GM23338 (cell line): Measurements from ENCODE around the gene ZNF524. TPM values are rescaled to one million over a fixed set of nuclear protein-coding genes. Genes with fewer than 3 reads are reported as not detected.

Experiments used
- ATAC-seq: fragments of 200-7000 bp; cut with Tn5 transposase; 3 replicates; pipeline ENCODE4 v1.9.1; 2020
- DNase-seq: peaks from one replicate; pipeline ENCODE4 v3.0.0-alpha.2; 2015; ENCODE audit warnings: low spot score
- H2AFZ ChIP-seq: fragments of 200-600 bp; sonication (generic); 2 replicates; pipeline ENCODE4 v1.8.0; 2016; ENCODE audit warnings: antibody characterized with exemption, mild to moderate bottlenecking, moderate library complexity
- H3F3A ChIP-seq: fragments of 200-600 bp; sonication (generic); replicated peaks from 2 replicates; pipeline ENCODE4 v1.8.0; 2017; ENCODE audit warnings: antibody characterized with exemption, mixed run types, low read depth
- H3K27ac ChIP-seq: fragments of 200-600 bp; sonication (generic); 2 replicates; pipeline ENCODE4 v1.6.1; 2016; ENCODE audit warnings: low read depth
- H3K27me3 ChIP-seq: fragments of 200-600 bp; sonication (generic); 2 replicates; pipeline ENCODE4 v1.8.0; 2016; ENCODE audit warnings: mild to moderate bottlenecking, mixed run types, moderate library complexity; ENCODE audit not compliant: insufficient read depth
- H3K36me3 ChIP-seq: fragments of 200-600 bp; sonication (generic); 2 replicates; pipeline ENCODE4 v1.8.0; 2016; ENCODE audit warnings: mild to moderate bottlenecking; ENCODE audit not compliant: insufficient read depth
- H3K4me1 ChIP-seq: fragments of 200-600 bp; sonication (generic); 2 replicates; pipeline ENCODE4 v1.8.0; 2016; ENCODE audit warnings: mild to moderate bottlenecking, moderate library complexity; ENCODE audit not compliant: insufficient read depth
- H3K4me2 ChIP-seq: fragments of 200-600 bp; sonication (generic); 2 replicates; pipeline ENCODE4 v1.7.1; 2017; ENCODE audit warnings: mixed run types
- H3K4me3 ChIP-seq: fragments of 200-600 bp; sonication (generic); 2 replicates; pipeline ENCODE4 v1.6.1; 2016; ENCODE audit warnings: mixed run types
- H3K79me2 ChIP-seq: fragments of 200-600 bp; sonication (generic); replicated peaks from 2 replicates; pipeline ENCODE4 v1.8.0; 2017; ENCODE audit warnings: mild to moderate bottlenecking; ENCODE audit not compliant: insufficient read depth
- H3K9me2 ChIP-seq: fragments of 200-600 bp; sonication (generic); 2 replicates; pipeline ENCODE4 v1.8.0; 2017; ENCODE audit not compliant: insufficient read depth
- H4K20me1 ChIP-seq: fragments of 200-600 bp; sonication (generic); replicated peaks from 2 replicates; pipeline ENCODE4 v1.8.0; 2017; ENCODE audit warnings: mild to moderate bottlenecking; ENCODE audit not compliant: insufficient read depth
- H3K27ac Mint-ChIP-seq: 2 replicates; pipeline ENCODE4 v1.8.0; 2020; ENCODE audit warnings: inconsistent platforms, mild to moderate bottlenecking, moderate library complexity, mixed read lengths
- H3K27me3 Mint-ChIP-seq: 3 replicates; pipeline ENCODE4 v1.8.0; 2022; ENCODE audit warnings: low read depth, mild to moderate bottlenecking, moderate library complexity, mixed read lengths, inconsistent platforms; ENCODE audit not compliant: insufficient read depth, poor library complexity
- H3K36me3 Mint-ChIP-seq: 3 replicates; pipeline ENCODE4 v1.8.0; 2021; ENCODE audit warnings: low read depth, mild to moderate bottlenecking, inconsistent platforms, moderate library complexity, mixed read lengths
- H3K4me1 Mint-ChIP-seq: 3 replicates; pipeline ENCODE4 v1.8.0; 2020; ENCODE audit warnings: mild to moderate bottlenecking, inconsistent platforms, mixed read lengths
- H3K4me3 Mint-ChIP-seq: 3 replicates; pipeline ENCODE4 v1.8.0; 2021; ENCODE audit warnings: moderate library complexity, mild to moderate bottlenecking, inconsistent platforms, mixed read lengths
- H3K9me3 Mint-ChIP-seq: 3 replicates; pipeline ENCODE4 v1.8.0; 2020; ENCODE audit warnings: moderate library complexity, mild to moderate bottlenecking, inconsistent platforms, mixed read lengths
- CREB1 ChIP-seq: fragments of 250-450 bp; sonication (Bioruptor Pico); IDR thresholded peaks from 2 replicates; pipeline ENCODE4 v1.5.0; 2020; ENCODE audit warnings: low read depth, mild to moderate bottlenecking, moderate library complexity
- EZH2 ChIP-seq: fragments of 200-600 bp; sonication (generic); IDR thresholded peaks from one replicate; pipeline ENCODE4 v1.8.0; 2017; ENCODE audit warnings: antibody characterized with exemption, mild to moderate bottlenecking, low read depth; ENCODE audit not compliant: unreplicated experiment
- EZH2phosphoT487 ChIP-seq: fragments of 200-600 bp; sonication (generic); IDR thresholded peaks from one replicate; pipeline ENCODE4 v1.8.1; 2018; ENCODE audit warnings: antibody characterized with exemption; ENCODE audit not compliant: unreplicated experiment
- NANOG ChIP-seq: IDR thresholded peaks from 2 replicates; pipeline ENCODE4 v1.6.1; 2016; ENCODE audit warnings: antibody characterized with exemption, borderline replicate concordance
- ZNF114 ChIP-seq: fragments of 250-450 bp; sonication (Bioruptor Pico); IDR thresholded peaks from 2 replicates; pipeline ENCODE4 v1.5.0; 2020; ENCODE audit warnings: mild to moderate bottlenecking, moderate library complexity
- ZNF462 ChIP-seq: fragments of 250-450 bp; sonication (Bioruptor Pico); IDR thresholded peaks from 2 replicates; pipeline ENCODE4 v1.5.0; 2020; ENCODE audit warnings: mild to moderate bottlenecking, moderate library complexity
- polyA plus RNA-seq: library from polyadenylated mRNA; unstranded; fragments of >200 nt; fragmentation: Nextera tagmentation; extraction: Ambion mirVana; gene quantifications from 2 replicates; pipeline ENCODE4 v1.2.1, GENCODE V29; 2016
- total RNA-seq: library from RNA; depleted of rRNA; stranded (reverse); fragments of >200 nt; shearing (Covaris generic); gene quantifications from 2 replicates; pipeline ENCODE4 v1.2.3, GENCODE V29; 2014
- TF ChIP-seq, protein P1 (sequence below): IDR thresholded peaks from one replicate; pipeline ENCODE4 v1.6.1; 2018; ENCODE audit warnings: antibody characterized with exemption; ENCODE audit not compliant: unreplicated experiment
- TF ChIP-seq, protein P2 (sequence below), 2 experiments: fragments of 200-600 bp in 1 of 2; sonication (generic) in 1 of 2; conservative IDR thresholded peaks; 2 replicates each; pipeline versions ENCODE4 v1.5.1 to v1.6.1; 2016 to 2017; ENCODE audit warnings: antibody characterized with exemption in 2 of 2, low read depth in 2 of 2, mild to moderate bottlenecking in 2 of 2, moderate library complexity in 1 of 2

ZNF524 gene
- total and polyA plus RNA-seq, 2 experiments from 2014 or later: 6.0 to 8.3 TPM

DNA sequence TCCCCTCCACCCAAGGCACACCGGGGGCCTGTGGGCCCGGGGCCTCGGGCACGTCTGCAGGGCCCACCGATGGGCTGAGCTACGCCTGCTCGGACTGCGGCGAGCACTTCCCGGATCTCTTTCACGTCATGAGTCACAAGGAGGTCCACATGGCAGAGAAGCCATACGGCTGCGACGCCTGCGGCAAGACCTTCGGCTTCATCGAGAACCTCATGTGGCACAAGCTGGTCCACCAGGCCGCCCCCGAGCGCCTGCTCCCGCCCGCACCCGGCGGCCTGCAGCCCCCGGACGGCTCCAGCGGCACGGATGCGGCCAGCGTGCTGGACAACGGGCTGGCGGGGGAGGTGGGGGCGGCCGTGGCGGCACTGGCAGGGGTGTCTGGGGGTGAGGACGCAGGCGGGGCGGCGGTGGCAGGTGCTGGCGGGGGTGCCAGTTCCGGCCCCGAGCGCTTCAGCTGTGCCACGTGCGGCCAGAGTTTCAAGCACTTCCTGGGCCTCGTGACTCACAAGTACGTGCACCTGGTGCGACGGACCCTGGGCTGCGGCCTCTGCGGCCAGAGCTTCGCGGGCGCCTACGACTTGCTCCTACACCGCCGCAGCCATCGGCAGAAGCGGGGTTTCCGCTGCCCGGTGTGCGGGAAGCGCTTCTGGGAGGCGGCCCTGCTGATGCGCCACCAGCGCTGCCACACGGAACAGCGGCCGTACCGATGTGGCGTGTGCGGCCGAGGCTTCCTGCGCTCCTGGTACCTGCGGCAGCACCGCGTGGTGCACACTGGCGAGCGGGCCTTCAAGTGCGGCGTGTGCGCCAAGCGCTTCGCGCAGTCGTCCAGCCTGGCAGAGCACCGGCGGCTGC is 15.7 kb downstream of the ZNF524 start:
- no peaks in the 10 kb centered on the region for H3K36me3 ChIP-seq
- TF ChIP-seq EZH2: no peak
- TF ChIP-seq EZH2phosphoT487: no peak
- TF ChIP-seq ZNF462 (CRISPR knock-in tag): no peak
- no peak for TF ChIP-seq CREB1 (CRISPR knock-in tag)
- no peak for TF ChIP-seq ZNF114 (CRISPR knock-in tag)
- TF ChIP-seq, protein P1, sequence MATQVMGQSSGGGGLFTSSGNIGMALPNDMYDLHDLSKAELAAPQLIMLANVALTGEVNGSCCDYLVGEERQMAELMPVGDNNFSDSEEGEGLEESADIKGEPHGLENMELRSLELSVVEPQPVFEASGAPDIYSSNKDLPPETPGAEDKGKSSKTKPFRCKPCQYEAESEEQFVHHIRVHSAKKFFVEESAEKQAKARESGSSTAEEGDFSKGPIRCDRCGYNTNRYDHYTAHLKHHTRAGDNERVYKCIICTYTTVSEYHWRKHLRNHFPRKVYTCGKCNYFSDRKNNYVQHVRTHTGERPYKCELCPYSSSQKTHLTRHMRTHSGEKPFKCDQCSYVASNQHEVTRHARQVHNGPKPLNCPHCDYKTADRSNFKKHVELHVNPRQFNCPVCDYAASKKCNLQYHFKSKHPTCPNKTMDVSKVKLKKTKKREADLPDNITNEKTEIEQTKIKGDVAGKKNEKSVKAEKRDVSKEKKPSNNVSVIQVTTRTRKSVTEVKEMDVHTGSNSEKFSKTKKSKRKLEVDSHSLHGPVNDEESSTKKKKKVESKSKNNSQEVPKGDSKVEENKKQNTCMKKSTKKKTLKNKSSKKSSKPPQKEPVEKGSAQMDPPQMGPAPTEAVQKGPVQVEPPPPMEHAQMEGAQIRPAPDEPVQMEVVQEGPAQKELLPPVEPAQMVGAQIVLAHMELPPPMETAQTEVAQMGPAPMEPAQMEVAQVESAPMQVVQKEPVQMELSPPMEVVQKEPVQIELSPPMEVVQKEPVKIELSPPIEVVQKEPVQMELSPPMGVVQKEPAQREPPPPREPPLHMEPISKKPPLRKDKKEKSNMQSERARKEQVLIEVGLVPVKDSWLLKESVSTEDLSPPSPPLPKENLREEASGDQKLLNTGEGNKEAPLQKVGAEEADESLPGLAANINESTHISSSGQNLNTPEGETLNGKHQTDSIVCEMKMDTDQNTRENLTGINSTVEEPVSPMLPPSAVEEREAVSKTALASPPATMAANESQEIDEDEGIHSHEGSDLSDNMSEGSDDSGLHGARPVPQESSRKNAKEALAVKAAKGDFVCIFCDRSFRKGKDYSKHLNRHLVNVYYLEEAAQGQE: no peak
- TF ChIP-seq, protein P2, sequence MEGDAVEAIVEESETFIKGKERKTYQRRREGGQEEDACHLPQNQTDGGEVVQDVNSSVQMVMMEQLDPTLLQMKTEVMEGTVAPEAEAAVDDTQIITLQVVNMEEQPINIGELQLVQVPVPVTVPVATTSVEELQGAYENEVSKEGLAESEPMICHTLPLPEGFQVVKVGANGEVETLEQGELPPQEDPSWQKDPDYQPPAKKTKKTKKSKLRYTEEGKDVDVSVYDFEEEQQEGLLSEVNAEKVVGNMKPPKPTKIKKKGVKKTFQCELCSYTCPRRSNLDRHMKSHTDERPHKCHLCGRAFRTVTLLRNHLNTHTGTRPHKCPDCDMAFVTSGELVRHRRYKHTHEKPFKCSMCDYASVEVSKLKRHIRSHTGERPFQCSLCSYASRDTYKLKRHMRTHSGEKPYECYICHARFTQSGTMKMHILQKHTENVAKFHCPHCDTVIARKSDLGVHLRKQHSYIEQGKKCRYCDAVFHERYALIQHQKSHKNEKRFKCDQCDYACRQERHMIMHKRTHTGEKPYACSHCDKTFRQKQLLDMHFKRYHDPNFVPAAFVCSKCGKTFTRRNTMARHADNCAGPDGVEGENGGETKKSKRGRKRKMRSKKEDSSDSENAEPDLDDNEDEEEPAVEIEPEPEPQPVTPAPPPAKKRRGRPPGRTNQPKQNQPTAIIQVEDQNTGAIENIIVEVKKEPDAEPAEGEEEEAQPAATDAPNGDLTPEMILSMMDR (conservative IDR thresholded peaks at IDR 0.05; ENCODE audit: low read depth in 2 of 2): no peak
- no peak for TF ChIP-seq NANOG

More for the DNA sequence above, 15.7 kb downstream of the ZNF524 start:
- Histone ChIP-seq H3K4me1 (no peaks in the 10 kb centered on the region), H3F3A (peaks cover 3% of the 10 kb centered on the region; the same call in 1 of the 2 replicates), H3K4me3 (no peak overlapping the region), H3K27me3 (no peaks in the 10 kb centered on the region), H2AFZ (no peak overlapping the region), H3K27ac (no peak overlapping the region), H3K9me2 (no peaks in the 10 kb centered on the region), H3K79me2 (0 out of 2 replicates have a peak, but pooled peaks cover 2% of the 10 kb centered on the region), H4K20me1 (peaks cover 11% of the 10 kb centered on the region), H3K4me2 (no peak overlapping the region)
- Mint-ChIP-seq H3K9me3 (peaks cover 5% of the 10 kb centered on the region), H3K36me3 (peaks cover 45% of the 10 kb centered on the region), H3K4me1 (0 out of 3 replicates have a peak, but pooled peaks cover 2% of the 10 kb centered on the region), H3K27ac (no peak overlapping the region), H3K4me3 (no peak overlapping the region), H3K27me3 (peaks cover 19% of the 10 kb centered on the region)
- DNase-seq (peak; percentile 17), ATAC-seq (no peak)
